Glutamatergic neuron (in vitro differentiated cells): ENCODE results near the gene DAO. TPM values are rescaled to one million over a fixed set of nuclear protein-coding genes. Genes with fewer than 3 reads are reported as not detected.

ENCODE experiments used
- DNase-seq: peaks from one replicate; pipeline ENCODE4 v3.0.0; 2022
- H3K27ac Mint-ChIP-seq: one replicate; pipeline ENCODE4 v1.8.0; 2020; ENCODE audit warnings: mild to moderate bottlenecking, mixed read lengths, inconsistent platforms; ENCODE audit not compliant: unreplicated experiment
- H3K27me3 Mint-ChIP-seq: one replicate; pipeline ENCODE4 v1.8.0; 2020; ENCODE audit warnings: mild to moderate bottlenecking, moderate library complexity, mixed read lengths, inconsistent platforms; ENCODE audit not compliant: unreplicated experiment
- H3K36me3 Mint-ChIP-seq: one replicate; pipeline ENCODE4 v1.8.0; 2020; ENCODE audit warnings: mild to moderate bottlenecking, mixed read lengths, inconsistent platforms; ENCODE audit not compliant: unreplicated experiment
- H3K4me1 Mint-ChIP-seq: one replicate; pipeline ENCODE4 v1.8.0; 2020; ENCODE audit warnings: mild to moderate bottlenecking, low read depth, mixed read lengths, inconsistent platforms; ENCODE audit not compliant: unreplicated experiment
- H3K4me3 Mint-ChIP-seq: one replicate; pipeline ENCODE4 v1.8.0; 2020; ENCODE audit warnings: mild to moderate bottlenecking, mixed read lengths, inconsistent platforms; ENCODE audit not compliant: unreplicated experiment
- H3K9me3 Mint-ChIP-seq: one replicate; pipeline ENCODE4 v1.8.0; 2020; ENCODE audit warnings: mild to moderate bottlenecking, moderate library complexity, mixed read lengths, inconsistent platforms; ENCODE audit not compliant: unreplicated experiment
- total RNA-seq: library from RNA; stranded (reverse); fragmentation: NEBNext Ultra II Directional; extraction: Animal tissue kit (Norgen Biotek cat#: 25700); gene quantifications from one replicate; pipeline ENCODE4 v1.2.1, GENCODE V29; 2021; ENCODE audit not compliant: unreplicated experiment
- TF ChIP-seq, protein P1 (sequence below): fragments of 200-600 bp; sonication (generic); IDR thresholded peaks from one replicate; pipeline ENCODE4 v1.5.0; 2021; ENCODE audit not compliant: partially characterized antibody, unreplicated experiment

The DAO gene
- total RNA-seq, 1 donor from 2014 or later = not detected

DNA sequence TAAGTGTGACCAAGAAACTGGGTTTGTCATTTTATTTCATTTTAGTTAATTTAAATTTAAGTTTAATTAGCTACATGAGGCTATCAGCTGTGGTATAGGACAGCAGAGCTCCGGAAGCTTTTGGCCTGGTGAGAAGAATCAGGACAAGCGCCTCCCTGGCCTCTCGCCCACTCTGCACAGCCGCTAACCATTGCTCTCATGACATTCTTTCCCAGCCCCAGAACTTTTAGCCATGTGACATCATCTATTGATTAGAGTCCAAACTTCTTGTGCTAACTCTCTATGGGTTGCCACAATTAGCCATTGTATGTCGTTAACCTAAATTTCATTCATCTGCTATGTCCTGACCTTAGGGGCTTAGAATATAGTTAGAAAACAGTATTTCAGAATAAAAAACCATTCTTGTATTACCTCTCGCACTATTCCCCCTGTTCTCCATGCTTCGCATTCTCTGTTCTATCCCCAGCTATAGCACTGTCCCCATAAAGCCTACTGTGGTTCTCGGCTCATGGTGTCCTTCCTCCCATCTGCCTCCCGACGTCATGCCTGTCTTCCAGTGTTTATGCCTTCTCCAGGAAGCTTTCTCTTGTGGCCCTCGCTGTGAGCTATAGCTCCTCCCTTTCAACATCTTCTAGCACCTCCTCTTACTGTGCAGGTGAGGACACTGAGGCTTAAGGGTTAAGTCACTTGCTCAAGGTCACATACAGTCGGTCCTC is 46.0 kb upstream of the DAO start:
- peaks cover 9% of the 10 kb centered on the region for H3K36me3 Mint-ChIP-seq
- no peak for DNase-seq
- H3K4me1 Mint-ChIP-seq = peaks cover 24% of the 10 kb centered on the region
- H3K27me3 Mint-ChIP-seq = peaks cover 7% of the 10 kb centered on the region
- peaks cover 2% of the 10 kb centered on the region for H3K9me3 Mint-ChIP-seq
- H3K4me3 Mint-ChIP-seq = no peak overlapping the region
- H3K27ac Mint-ChIP-seq = no peak overlapping the region
- TF ChIP-seq, protein P1, sequence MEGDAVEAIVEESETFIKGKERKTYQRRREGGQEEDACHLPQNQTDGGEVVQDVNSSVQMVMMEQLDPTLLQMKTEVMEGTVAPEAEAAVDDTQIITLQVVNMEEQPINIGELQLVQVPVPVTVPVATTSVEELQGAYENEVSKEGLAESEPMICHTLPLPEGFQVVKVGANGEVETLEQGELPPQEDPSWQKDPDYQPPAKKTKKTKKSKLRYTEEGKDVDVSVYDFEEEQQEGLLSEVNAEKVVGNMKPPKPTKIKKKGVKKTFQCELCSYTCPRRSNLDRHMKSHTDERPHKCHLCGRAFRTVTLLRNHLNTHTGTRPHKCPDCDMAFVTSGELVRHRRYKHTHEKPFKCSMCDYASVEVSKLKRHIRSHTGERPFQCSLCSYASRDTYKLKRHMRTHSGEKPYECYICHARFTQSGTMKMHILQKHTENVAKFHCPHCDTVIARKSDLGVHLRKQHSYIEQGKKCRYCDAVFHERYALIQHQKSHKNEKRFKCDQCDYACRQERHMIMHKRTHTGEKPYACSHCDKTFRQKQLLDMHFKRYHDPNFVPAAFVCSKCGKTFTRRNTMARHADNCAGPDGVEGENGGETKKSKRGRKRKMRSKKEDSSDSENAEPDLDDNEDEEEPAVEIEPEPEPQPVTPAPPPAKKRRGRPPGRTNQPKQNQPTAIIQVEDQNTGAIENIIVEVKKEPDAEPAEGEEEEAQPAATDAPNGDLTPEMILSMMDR = no peak

DNA sequence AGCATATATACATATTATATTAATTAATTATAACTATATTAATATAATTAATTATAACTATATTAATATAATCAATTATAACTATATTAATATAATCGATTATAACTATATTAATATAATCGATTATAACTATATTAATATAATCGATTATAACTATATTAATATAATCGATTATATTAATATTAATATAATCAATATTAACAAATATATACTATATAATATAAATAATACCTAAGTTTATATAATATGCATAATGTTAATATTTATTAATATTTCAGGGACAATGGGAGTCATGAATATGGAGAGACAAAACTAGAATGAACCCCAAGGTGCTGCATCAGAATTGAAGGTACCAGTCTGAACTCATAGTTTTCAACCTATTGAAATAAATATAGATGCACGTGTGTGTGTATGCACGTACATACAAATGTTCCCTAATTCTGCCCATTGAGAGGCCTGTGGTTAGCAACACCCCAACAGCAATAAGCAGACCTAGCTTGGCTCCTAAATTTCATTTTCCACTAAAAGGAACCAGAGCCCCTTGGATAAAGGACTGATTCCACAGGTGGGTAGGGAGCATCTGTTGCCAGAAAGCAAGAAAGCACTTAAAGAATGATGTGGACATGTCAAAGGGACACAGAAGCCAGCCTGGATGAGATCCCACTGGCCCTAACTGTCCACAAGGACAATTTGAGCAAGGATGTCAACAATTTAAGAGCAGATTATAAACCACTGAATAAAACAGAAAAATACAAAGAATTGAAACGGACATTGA is 43.8 kb upstream of the DAO start:
- DNase-seq = no peak
- Mint-ChIP-seq H3K4me3 (no peak overlapping the region), H3K36me3 (peaks cover 10% of the 10 kb centered on the region), H3K27ac (no peak overlapping the region), H3K27me3 (peaks cover 7% of the 10 kb centered on the region), H3K9me3 (peaks cover 2% of the 10 kb centered on the region), H3K4me1 (peaks cover 31% of the 10 kb centered on the region)
- TF ChIP-seq, protein P1 = no peak

DNA sequence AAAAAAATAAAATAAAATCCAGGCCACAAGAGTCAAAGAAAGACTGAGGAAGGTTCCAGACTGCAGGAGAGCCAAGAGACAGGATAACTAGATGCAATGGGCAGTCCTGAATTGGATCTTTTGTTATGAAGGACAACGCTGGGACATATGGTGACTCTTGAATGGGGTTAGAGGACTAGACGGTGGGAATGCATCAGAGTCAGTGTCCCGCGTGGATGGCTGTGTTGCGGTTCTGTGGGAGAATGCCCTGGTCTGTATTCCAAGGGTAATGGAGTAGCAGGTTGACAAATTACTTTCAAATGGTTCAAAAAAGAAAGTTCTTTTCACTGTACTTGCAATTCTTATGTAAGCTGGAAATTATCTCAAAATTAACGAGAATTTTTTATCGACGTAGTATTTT is 42.7 kb upstream of the DAO start:
- Mint-ChIP-seq H3K4me1 (peaks cover 31% of the 10 kb centered on the region), H3K36me3 (peaks cover 10% of the 10 kb centered on the region), H3K9me3 (peaks cover 2% of the 10 kb centered on the region), H3K27me3 (peaks cover 7% of the 10 kb centered on the region), H3K27ac (no peak overlapping the region), H3K4me3 (no peak overlapping the region)
- DNase-seq = no peak
- TF ChIP-seq, protein P1 = no peak

DNA sequence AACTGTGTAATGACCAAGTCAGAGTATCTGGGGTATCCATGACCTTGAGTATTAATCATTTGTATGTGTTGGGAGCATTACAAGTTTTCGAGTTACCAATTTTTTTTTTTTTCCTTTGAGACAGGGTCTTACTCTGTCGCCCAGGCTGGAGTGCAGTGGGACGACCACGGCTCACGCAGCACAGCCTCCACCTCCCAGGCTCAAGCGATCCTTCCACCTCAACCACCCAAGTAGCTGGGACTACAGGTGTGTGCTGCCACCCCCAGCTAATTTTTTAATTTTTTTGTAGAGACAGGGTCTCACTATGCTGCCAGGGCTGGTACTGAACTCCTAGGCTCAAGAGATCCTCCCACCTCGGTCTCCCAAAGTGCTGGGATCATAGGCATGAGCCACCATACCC is 42.2 kb upstream of the DAO start:
- no peak overlapping the region for H3K27ac Mint-ChIP-seq
- no peak for DNase-seq
- H3K4me1 Mint-ChIP-seq = peaks cover 31% of the 10 kb centered on the region
- peaks cover 10% of the 10 kb centered on the region for H3K36me3 Mint-ChIP-seq
- TF ChIP-seq, protein P1 = no peak
- no peak overlapping the region for H3K4me3 Mint-ChIP-seq
- peaks cover 7% of the 10 kb centered on the region for H3K27me3 Mint-ChIP-seq
- H3K9me3 Mint-ChIP-seq = peaks cover 2% of the 10 kb centered on the region
